ENCODE measurements around the gene PC.

DNA sequence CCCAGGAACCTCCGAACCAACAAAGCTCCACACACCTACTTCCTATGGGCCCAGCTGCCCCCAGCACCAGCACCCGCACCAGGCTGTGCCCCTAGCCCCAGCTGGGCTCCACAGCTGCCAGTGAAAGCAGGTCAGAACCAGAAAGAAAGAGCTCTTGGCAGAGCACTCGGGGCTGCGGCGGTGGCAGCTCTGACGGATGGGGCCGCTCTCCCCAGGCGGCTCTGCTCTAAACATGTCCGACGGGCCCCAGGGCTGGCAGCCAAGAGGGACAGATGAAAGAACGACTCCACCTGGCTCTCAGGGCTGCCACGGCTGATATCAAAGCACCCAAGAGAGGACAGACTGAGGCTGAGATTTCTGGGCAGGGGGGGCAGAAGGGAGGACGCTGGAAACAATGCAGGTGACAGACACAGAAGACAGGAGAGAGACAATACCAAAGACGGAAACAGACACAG, 75.6 kb downstream of the PC start:
- TF ChIP-seq, protein P1, sequence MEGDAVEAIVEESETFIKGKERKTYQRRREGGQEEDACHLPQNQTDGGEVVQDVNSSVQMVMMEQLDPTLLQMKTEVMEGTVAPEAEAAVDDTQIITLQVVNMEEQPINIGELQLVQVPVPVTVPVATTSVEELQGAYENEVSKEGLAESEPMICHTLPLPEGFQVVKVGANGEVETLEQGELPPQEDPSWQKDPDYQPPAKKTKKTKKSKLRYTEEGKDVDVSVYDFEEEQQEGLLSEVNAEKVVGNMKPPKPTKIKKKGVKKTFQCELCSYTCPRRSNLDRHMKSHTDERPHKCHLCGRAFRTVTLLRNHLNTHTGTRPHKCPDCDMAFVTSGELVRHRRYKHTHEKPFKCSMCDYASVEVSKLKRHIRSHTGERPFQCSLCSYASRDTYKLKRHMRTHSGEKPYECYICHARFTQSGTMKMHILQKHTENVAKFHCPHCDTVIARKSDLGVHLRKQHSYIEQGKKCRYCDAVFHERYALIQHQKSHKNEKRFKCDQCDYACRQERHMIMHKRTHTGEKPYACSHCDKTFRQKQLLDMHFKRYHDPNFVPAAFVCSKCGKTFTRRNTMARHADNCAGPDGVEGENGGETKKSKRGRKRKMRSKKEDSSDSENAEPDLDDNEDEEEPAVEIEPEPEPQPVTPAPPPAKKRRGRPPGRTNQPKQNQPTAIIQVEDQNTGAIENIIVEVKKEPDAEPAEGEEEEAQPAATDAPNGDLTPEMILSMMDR (conservative IDR thresholded peaks at IDR 0.05; ENCODE audit: low read depth, low read length): no peak
- TF ChIP-seq EZH2 (IDR thresholded peaks at IDR 0.05; ENCODE audit: low read length, unreplicated experiment) (no peak), EZH2phosphoT487 (IDR thresholded peaks at IDR 0.05; ENCODE audit: borderline replicate concordance, low read length) (no peak)

All from PC-3 (cell line).